HG03097 (cell line): ENCODE data around the gene RALGPS2.

ENCODE experiments used
- ATAC-seq: cut with Tn5 transposase; IDR thresholded peaks from one replicate; pipeline ENCODE4 v1.9.1; 2021; ENCODE audit not compliant: unreplicated experiment, low FRiP score

Gene RALGPS2

GRCh38 chr1:178910023-178910422 is 185.0 kb downstream of the RALGPS2 start:
- ATAC-seq = no peak

- ATAC-seq = no peak
Observed at GRCh38 chr1:178912597-178912996, 187.6 kb downstream of the RALGPS2 start.

- ATAC-seq = no peak
Observed at GRCh38 chr1:178916448-178917174, 191.6 kb downstream of the RALGPS2 start.

- ATAC-seq = no peak
Observed at GRCh38 chr1:178918308-178918707, 193.3 kb downstream of the RALGPS2 start.

GRCh38 chr1:178918955-178919354 is 193.9 kb downstream of the RALGPS2 start:
- ATAC-seq = no peak

GRCh38 chr1:178919581-178919980 is 194.5 kb downstream of the RALGPS2 start:
- ATAC-seq = no peak

- ATAC-seq = no peak
Observed at GRCh38 chr1:178921499-178921898, 196.5 kb downstream of the RALGPS2 start.

- ATAC-seq = no peak
Observed at GRCh38 chr1:178923512-178923911, 198.5 kb downstream of the RALGPS2 start.

GRCh38 chr1:178926046-178926445 is 201.0 kb downstream of the RALGPS2 start:
- no peak for ATAC-seq

GRCh38 chr1:178927003-178927402 is 202.0 kb downstream of the RALGPS2 start:
- ATAC-seq = no peak

GRCh38 chr1:178928041-178928440 is 203.0 kb downstream of the RALGPS2 start:
- ATAC-seq = no peak

- no peak for ATAC-seq
Observed at GRCh38 chr1:178928976-178929375, 203.9 kb downstream of the RALGPS2 start.

GRCh38 chr1:178931858-178932551 is 207.0 kb downstream of the RALGPS2 start:
- no peak for ATAC-seq

- no peak for ATAC-seq
Observed at GRCh38 chr1:178932552-178932906, 207.5 kb downstream of the RALGPS2 start.

GRCh38 chr1:178933105-178933561 is 208.1 kb downstream of the RALGPS2 start:
- no peak for ATAC-seq

GRCh38 chr1:178933709-178934490 is 208.9 kb downstream of the RALGPS2 start:
- ATAC-seq = no peak

- no peak for ATAC-seq
Observed at GRCh38 chr1:178934546-178934945, 209.5 kb downstream of the RALGPS2 start.

GRCh38 chr1:178935610-178936009 is 210.6 kb downstream of the RALGPS2 start:
- ATAC-seq = no peak

GRCh38 chr1:178937695-178938094 is 212.7 kb downstream of the RALGPS2 start:
- ATAC-seq = no peak

- ATAC-seq = no peak
Observed at GRCh38 chr1:178938101-178938958, 213.3 kb downstream of the RALGPS2 start.

GRCh38 chr1:178938959-178939317 is 213.9 kb downstream of the RALGPS2 start:
- ATAC-seq = no peak
